GM19324 (cell line): ENCODE measurements around the gene CABP7.

Experiments
- ATAC-seq: cut with Tn5 transposase; IDR thresholded peaks from one replicate; pipeline ENCODE4 v1.9.1; 2021; ENCODE audit warnings: mild to moderate bottlenecking, moderate library complexity; ENCODE audit not compliant: unreplicated experiment, low FRiP score

Gene CABP7

GRCh38 chr22:29719899-29720645, at the start of gene CABP7:
Gene CABP7, plus strand, starts transcription at chr22:29720003. Its CDS starts 422 bp downstream, at chr22:29720425.
- no peak for ATAC-seq

GRCh38 chr22:29670626-29671025, 49.2 kb upstream of the CABP7 start:
- no peak for ATAC-seq

- no peak for ATAC-seq
These were observed 46.3 kb upstream of the CABP7 start for GRCh38 chr22:29673361-29674066.

- no peak for ATAC-seq
These were observed 45.7 kb upstream of the CABP7 start for GRCh38 chr22:29674121-29674520.

GRCh38 chr22:29679316-29679715, 40.5 kb upstream of the CABP7 start:
- no peak for ATAC-seq

- no peak for ATAC-seq
These were observed 36.3 kb upstream of the CABP7 start for GRCh38 chr22:29683536-29683935.

GRCh38 chr22:29684244-29684643, 35.6 kb upstream of the CABP7 start:
- no peak for ATAC-seq

GRCh38 chr22:29689206-29689879, 30.5 kb upstream of the CABP7 start:
- ATAC-seq, result no peak

GRCh38 chr22:29689880-29690213, 30.0 kb upstream of the CABP7 start:
- no peak for ATAC-seq

GRCh38 chr22:29690476-29690875, 29.3 kb upstream of the CABP7 start:
- no peak for ATAC-seq

GRCh38 chr22:29691636-29692326, 28.0 kb upstream of the CABP7 start:
- no peak for ATAC-seq

- no peak for ATAC-seq
These were observed 27.5 kb upstream of the CABP7 start for GRCh38 chr22:29692327-29692640.

GRCh38 chr22:29693161-29693560, 26.6 kb upstream of the CABP7 start:
- no peak for ATAC-seq

- no peak for ATAC-seq
These were observed 26.1 kb upstream of the CABP7 start for GRCh38 chr22:29693671-29694070.

GRCh38 chr22:29695129-29695926, 24.5 kb upstream of the CABP7 start:
- ATAC-seq, result no peak

- no peak for ATAC-seq
These were observed 21.8 kb upstream of the CABP7 start for GRCh38 chr22:29697853-29698598.

GRCh38 chr22:29700206-29700899, 19.4 kb upstream of the CABP7 start:
- no peak for ATAC-seq

GRCh38 chr22:29700900-29701154, 19.0 kb upstream of the CABP7 start:
- ATAC-seq, result no peak
